IMR-90 (cell line): Measurements from ENCODE around the gene RRM1.
A peak's percentile ranks its signal among the peaks of the same experiment; 100 is the strongest.

ENCODE experiments used
- CEBPB ChIP-seq: IDR thresholded peaks from 2 replicates; pipeline ENCODE4 v1.6.1; 2012; ENCODE audit warnings: low read depth, low read length, improper control_type of control experiment
- FOS ChIP-seq: fragments of 150-350 bp; IDR thresholded peaks from 2 replicates; pipeline ENCODE4 v1.6.1; 2016; ENCODE audit warnings: low read depth, low read length
- POLR2A ChIP-seq: IDR thresholded peaks from 2 replicates; pipeline ENCODE4 v1.6.1; 2012; ENCODE audit warnings: mild to moderate bottlenecking, low read depth, low read length
- RAD21 ChIP-seq: IDR thresholded peaks from 2 replicates; pipeline ENCODE4 v1.6.1; 2012; ENCODE audit warnings: low read length, improper control_type of control experiment
- TF ChIP-seq, protein P1 (sequence below): conservative IDR thresholded peaks from 2 replicates; pipeline ENCODE4 v1.5.1; 2012; ENCODE audit warnings: mild to moderate bottlenecking, low read depth, low read length, improper control_type of control experiment
- TF ChIP-seq, protein P2 (sequence below): fragments of 150-350 bp; IDR thresholded peaks from 2 replicates; pipeline ENCODE4 v1.6.1; 2017; ENCODE audit warnings: mild to moderate bottlenecking, antibody characterized with exemption, low read length, low read depth
- TF ChIP-seq, protein P3 (sequence below): fragments of 150-350 bp; IDR thresholded peaks from 2 replicates; pipeline ENCODE4 v1.6.1; 2016; ENCODE audit warnings: low read depth, mild to moderate bottlenecking, low read length, moderate library complexity, borderline replicate concordance

DNA sequence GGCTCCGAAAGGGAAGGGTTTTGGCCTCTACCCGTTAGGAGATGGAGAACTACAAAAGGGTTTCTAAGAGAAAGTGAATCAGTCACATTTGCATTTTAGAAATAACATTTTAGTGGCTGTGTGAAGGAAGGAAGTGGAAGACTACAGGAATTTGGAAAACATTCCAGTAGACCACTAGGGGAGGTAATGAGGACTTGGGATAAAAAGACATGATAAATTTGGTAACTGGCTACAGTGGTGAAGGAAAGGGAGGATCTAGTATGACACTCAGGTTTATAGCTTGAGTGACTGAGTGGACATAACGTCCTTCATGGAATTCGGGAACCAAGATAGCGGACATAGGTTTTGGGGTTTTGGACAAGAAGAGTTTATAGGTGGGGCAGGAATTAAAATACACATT, 7.0 kb upstream of the RRM1 start:
- TF ChIP-seq POLR2A (no peak), FOS (no peak), CEBPB (no peak), RAD21 (no peak)
- TF ChIP-seq, protein P1, sequence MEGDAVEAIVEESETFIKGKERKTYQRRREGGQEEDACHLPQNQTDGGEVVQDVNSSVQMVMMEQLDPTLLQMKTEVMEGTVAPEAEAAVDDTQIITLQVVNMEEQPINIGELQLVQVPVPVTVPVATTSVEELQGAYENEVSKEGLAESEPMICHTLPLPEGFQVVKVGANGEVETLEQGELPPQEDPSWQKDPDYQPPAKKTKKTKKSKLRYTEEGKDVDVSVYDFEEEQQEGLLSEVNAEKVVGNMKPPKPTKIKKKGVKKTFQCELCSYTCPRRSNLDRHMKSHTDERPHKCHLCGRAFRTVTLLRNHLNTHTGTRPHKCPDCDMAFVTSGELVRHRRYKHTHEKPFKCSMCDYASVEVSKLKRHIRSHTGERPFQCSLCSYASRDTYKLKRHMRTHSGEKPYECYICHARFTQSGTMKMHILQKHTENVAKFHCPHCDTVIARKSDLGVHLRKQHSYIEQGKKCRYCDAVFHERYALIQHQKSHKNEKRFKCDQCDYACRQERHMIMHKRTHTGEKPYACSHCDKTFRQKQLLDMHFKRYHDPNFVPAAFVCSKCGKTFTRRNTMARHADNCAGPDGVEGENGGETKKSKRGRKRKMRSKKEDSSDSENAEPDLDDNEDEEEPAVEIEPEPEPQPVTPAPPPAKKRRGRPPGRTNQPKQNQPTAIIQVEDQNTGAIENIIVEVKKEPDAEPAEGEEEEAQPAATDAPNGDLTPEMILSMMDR, result peak; percentile 35
- TF ChIP-seq, protein P2, sequence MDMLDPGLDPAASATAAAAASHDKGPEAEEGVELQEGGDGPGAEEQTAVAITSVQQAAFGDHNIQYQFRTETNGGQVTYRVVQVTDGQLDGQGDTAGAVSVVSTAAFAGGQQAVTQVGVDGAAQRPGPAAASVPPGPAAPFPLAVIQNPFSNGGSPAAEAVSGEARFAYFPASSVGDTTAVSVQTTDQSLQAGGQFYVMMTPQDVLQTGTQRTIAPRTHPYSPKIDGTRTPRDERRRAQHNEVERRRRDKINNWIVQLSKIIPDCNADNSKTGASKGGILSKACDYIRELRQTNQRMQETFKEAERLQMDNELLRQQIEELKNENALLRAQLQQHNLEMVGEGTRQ, result no peak
- TF ChIP-seq, protein P3, sequence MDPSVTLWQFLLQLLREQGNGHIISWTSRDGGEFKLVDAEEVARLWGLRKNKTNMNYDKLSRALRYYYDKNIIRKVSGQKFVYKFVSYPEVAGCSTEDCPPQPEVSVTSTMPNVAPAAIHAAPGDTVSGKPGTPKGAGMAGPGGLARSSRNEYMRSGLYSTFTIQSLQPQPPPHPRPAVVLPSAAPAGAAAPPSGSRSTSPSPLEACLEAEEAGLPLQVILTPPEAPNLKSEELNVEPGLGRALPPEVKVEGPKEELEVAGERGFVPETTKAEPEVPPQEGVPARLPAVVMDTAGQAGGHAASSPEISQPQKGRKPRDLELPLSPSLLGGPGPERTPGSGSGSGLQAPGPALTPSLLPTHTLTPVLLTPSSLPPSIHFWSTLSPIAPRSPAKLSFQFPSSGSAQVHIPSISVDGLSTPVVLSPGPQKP, result no peak
